HepG2 (cell line): Measurements from ENCODE around the gene TIFAB. TPM values are rescaled to one million over a fixed set of nuclear protein-coding genes. Genes with fewer than 3 reads are reported as not detected.
A peak's percentile ranks its signal among the peaks of the same experiment; 100 is the strongest.

ENCODE experiments used
- KDM2A ChIP-seq: sonication (generic); formaldehyde crosslinking; IDR thresholded peaks from 2 replicates; pipeline ENCODE4 v1.4.0; 2020; ENCODE audit warnings: low read depth, missing genetic modification reagents, borderline replicate concordance
- LCORL ChIP-seq, 2 experiments: fragments of 450-650 bp in 1 of 2; sonication (generic) in 1 of 2; formaldehyde crosslinking in 1 of 2; IDR thresholded peaks; 2 replicates each; pipeline versions ENCODE4 v1.5.0 to v1.6.1; 2017 to 2020; ENCODE audit warnings: antibody characterized with exemption in 1 of 2, missing genetic modification reagents in 1 of 2
- MTA1 ChIP-seq: sonication (generic); formaldehyde crosslinking; IDR thresholded peaks from 2 replicates; pipeline ENCODE4 v1.4.0; 2020; ENCODE audit warnings: missing genetic modification reagents, mild to moderate bottlenecking, borderline replicate concordance
- NR2F2 ChIP-seq: IDR thresholded peaks from 2 replicates; pipeline ENCODE4 v1.6.1; 2012; ENCODE audit warnings: low read depth, inconsistent platforms, borderline replicate concordance
- POLR2AphosphoS2 ChIP-seq: IDR thresholded peaks from 2 replicates; pipeline ENCODE4 v1.6.1; 2011; ENCODE audit warnings: low read depth, low read length, improper control_type of control experiment
- POLR2AphosphoS5 ChIP-seq: IDR thresholded peaks from 2 replicates; pipeline ENCODE4 v1.6.1; 2012; ENCODE audit warnings: low read depth, low read length
- ZFY ChIP-seq: sonication (generic); formaldehyde crosslinking; IDR thresholded peaks from 2 replicates; pipeline ENCODE4 v1.4.0; 2020; ENCODE audit warnings: missing genetic modification reagents
- ZNF564 ChIP-seq: sonication (generic); formaldehyde crosslinking; IDR thresholded peaks from 2 replicates; pipeline ENCODE4 v1.8.1; 2023; ENCODE audit warnings: mild to moderate bottlenecking, missing genetic modification reagents
- ZNF747 ChIP-seq: sonication (generic); formaldehyde crosslinking; IDR thresholded peaks from 2 replicates; pipeline ENCODE4 v1.8.1; 2023; ENCODE audit warnings: missing genetic modification reagents, mild to moderate bottlenecking, borderline replicate concordance
- ZNF761 ChIP-seq: sonication (generic); formaldehyde crosslinking; conservative IDR thresholded peaks from 2 replicates; pipeline ENCODE4 v1.4.0; 2020; ENCODE audit warnings: mild to moderate bottlenecking, missing genetic modification reagents
- polyA plus RNA-seq, 8 experiments: library from polyadenylated mRNA; depleted of rRNA in 3 of 8; stranded (reverse) in 7 of 8; unstranded in 1 of 8; fragments of >200 nt; fragmentation: Illumina TruSeq in 4 of 8; extraction: Trizol in 4 of 8; gene quantifications; 2 replicates each; pipeline versions ENCODE4 v1.2.1 to v1.2.3, GENCODE V29; 2011 to 2016; ENCODE audit warnings: low read depth in 4 of 8, missing spikeins in 1 of 8, mixed read lengths in 1 of 8; ENCODE audit not compliant: insufficient read depth in 1 of 8
- total RNA-seq, 5 experiments: library from RNA; depleted of rRNA; stranded (reverse); fragments of >200 nt; fragmentation: Illumina TruSeq; extraction: Trizol; gene quantifications; 2 replicates each; pipeline ENCODE4 v1.2.3, GENCODE V29; 2016; ENCODE audit warnings: low read depth in 1 of 5
- TF ChIP-seq, protein P1 (sequence below): sonication (generic); formaldehyde crosslinking; IDR thresholded peaks from 2 replicates; pipeline ENCODE4 v1.4.0; 2020; ENCODE audit warnings: missing genetic modification reagents
- TF ChIP-seq, protein P2 (sequence below): IDR thresholded peaks from 2 replicates; pipeline ENCODE4 v1.6.1; 2016; ENCODE audit warnings: mild to moderate bottlenecking, missing biosample characterization, missing genetic modification reagents
- TF ChIP-seq, protein P3 (sequence below): sonication (generic); formaldehyde crosslinking; IDR thresholded peaks from 2 replicates; pipeline ENCODE4 v1.9.0; 2021; ENCODE audit warnings: missing genetic modification reagents, borderline replicate concordance
- TF ChIP-seq, protein P4 (sequence below): sonication (generic); formaldehyde crosslinking; IDR thresholded peaks from 2 replicates; pipeline ENCODE4 v1.5.1; 2020; ENCODE audit warnings: mild to moderate bottlenecking, missing genetic modification reagents
- TF ChIP-seq, protein P5 (sequence below): sonication (generic); formaldehyde crosslinking; IDR thresholded peaks from 2 replicates; pipeline ENCODE4; 2020; ENCODE audit warnings: missing genetic modification reagents, mild to moderate bottlenecking, borderline replicate concordance

Gene TIFAB
- total and polyA plus RNA-seq, 2 of the 13 experiments (the other 11 are each of a cell fraction or from before 2014, with no cell fraction given), result not detected

DNA sequence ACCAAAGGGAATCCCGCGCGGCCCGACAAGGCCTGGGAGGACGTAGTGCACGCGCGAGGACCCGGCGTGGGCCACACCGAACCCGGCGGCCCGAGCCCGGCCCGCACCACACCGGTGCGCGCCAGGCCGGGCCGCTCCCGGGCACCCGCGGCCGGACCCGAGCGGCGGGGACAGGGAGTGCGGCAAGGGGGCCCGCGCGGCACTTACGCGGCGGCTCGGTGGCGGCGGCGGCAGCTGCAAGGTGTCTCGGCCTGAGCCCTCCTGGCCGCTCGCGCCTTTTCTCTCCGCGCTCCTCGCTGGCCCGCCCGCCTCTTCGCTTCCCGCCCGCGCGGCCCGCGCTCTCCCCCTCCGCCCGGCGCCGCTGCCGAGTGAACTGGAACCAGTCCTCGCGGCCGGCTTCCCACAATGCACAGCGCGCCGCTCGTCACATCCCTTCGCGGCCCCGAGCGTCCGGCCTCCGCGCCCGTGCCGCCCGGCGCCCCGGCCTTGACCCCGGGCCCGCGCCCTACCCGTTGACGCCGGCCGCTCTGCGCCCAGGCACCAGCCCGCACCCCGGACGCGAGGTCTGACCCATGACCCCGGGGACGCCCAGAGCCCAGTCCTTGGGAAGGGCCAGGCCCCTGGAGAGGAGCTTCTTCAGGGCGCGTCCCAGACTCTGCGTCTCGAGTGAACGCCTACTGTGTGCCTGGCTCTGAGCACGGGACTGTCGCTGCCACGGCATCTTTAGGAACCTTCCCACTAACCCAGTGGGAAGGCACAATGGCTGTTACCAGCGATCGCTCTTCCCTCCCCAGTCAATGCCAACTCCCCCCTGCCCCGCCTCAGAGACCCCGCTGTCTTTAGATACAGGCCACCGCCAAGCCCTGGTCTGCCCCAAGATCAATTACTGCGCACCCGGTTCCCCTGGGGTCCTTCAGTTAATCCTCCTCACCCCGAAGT, 53.0 kb downstream of the TIFAB start, which contains the start of gene MACROH2A1 (continued):
- TF ChIP-seq ZNF747 (CRISPR knock-in tag) (no peak), ZNF564 (CRISPR knock-in tag) (peak; percentile 79), ZFY (peak; percentile 95), POLR2AphosphoS5 (peak; percentile 61), NR2F2 (peak; percentile 67; the same call in 1 of the 2 replicates), LCORL (IDR thresholded peaks at IDR 0.05) (no peak), LCORL (CRISPR knock-in tag; IDR thresholded peaks at IDR 0.05) (peak; percentile 23; the same call in 1 of the 2 replicates), MTA1 (peak; percentile 38; the same call in 1 of the 2 replicates), ZNF761 (no peak), POLR2AphosphoS2 (no peak), KDM2A (CRISPR knock-in tag) (peak; percentile 77)
- TF ChIP-seq, protein P1, sequence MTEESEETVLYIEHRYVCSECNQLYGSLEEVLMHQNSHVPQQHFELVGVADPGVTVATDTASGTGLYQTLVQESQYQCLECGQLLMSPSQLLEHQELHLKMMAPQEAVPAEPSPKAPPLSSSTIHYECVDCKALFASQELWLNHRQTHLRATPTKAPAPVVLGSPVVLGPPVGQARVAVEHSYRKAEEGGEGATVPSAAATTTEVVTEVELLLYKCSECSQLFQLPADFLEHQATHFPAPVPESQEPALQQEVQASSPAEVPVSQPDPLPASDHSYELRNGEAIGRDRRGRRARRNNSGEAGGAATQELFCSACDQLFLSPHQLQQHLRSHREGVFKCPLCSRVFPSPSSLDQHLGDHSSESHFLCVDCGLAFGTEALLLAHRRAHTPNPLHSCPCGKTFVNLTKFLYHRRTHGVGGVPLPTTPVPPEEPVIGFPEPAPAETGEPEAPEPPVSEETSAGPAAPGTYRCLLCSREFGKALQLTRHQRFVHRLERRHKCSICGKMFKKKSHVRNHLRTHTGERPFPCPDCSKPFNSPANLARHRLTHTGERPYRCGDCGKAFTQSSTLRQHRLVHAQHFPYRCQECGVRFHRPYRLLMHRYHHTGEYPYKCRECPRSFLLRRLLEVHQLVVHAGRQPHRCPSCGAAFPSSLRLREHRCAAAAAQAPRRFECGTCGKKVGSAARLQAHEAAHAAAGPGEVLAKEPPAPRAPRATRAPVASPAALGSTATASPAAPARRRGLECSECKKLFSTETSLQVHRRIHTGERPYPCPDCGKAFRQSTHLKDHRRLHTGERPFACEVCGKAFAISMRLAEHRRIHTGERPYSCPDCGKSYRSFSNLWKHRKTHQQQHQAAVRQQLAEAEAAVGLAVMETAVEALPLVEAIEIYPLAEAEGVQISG (CRISPR knock-in tag), result peak; percentile 86
- TF ChIP-seq, protein P2, sequence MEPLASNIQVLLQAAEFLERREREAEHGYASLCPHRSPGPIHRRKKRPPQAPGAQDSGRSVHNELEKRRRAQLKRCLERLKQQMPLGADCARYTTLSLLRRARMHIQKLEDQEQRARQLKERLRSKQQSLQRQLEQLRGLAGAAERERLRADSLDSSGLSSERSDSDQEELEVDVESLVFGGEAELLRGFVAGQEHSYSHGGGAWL, result no peak
- TF ChIP-seq, protein P3, sequence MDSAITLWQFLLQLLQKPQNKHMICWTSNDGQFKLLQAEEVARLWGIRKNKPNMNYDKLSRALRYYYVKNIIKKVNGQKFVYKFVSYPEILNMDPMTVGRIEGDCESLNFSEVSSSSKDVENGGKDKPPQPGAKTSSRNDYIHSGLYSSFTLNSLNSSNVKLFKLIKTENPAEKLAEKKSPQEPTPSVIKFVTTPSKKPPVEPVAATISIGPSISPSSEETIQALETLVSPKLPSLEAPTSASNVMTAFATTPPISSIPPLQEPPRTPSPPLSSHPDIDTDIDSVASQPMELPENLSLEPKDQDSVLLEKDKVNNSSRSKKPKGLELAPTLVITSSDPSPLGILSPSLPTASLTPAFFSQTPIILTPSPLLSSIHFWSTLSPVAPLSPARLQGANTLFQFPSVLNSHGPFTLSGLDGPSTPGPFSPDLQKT, result no peak
- TF ChIP-seq, protein P4, sequence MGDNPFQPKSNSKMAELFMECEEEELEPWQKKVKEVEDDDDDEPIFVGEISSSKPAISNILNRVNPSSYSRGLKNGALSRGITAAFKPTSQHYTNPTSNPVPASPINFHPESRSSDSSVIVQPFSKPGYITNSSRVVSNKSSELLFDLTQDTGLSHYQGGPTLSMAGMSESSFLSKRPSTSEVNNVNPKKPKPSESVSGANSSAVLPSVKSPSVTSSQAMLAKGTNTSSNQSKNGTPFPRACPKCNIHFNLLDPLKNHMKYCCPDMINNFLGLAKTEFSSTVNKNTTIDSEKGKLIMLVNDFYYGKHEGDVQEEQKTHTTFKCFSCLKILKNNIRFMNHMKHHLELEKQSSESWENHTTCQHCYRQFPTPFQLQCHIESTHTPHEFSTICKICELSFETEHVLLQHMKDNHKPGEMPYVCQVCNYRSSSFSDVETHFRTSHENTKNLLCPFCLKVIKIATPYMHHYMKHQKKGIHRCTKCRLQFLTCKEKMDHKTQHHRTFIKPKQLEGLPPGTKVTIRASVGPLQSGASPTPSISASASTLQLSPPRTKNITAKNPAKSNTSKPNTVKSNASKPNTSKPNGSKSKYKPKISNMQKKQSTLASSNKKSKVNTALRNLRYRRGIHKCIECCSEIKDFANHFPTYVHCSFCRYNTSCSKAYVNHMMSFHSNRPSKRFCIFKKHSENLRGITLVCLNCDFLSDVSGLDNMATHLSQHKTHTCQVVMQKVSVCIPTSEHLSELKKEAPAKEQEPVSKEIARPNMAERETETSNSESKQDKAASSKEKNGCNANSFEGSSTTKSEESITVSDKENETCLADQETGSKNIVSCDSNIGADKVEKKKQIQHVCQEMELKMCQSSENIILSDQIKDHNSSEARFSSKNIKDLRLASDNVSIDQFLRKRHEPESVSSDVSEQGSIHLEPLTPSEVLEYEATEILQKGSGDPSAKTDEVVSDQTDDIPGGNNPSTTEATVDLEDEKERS, result no peak
- TF ChIP-seq, protein P5, sequence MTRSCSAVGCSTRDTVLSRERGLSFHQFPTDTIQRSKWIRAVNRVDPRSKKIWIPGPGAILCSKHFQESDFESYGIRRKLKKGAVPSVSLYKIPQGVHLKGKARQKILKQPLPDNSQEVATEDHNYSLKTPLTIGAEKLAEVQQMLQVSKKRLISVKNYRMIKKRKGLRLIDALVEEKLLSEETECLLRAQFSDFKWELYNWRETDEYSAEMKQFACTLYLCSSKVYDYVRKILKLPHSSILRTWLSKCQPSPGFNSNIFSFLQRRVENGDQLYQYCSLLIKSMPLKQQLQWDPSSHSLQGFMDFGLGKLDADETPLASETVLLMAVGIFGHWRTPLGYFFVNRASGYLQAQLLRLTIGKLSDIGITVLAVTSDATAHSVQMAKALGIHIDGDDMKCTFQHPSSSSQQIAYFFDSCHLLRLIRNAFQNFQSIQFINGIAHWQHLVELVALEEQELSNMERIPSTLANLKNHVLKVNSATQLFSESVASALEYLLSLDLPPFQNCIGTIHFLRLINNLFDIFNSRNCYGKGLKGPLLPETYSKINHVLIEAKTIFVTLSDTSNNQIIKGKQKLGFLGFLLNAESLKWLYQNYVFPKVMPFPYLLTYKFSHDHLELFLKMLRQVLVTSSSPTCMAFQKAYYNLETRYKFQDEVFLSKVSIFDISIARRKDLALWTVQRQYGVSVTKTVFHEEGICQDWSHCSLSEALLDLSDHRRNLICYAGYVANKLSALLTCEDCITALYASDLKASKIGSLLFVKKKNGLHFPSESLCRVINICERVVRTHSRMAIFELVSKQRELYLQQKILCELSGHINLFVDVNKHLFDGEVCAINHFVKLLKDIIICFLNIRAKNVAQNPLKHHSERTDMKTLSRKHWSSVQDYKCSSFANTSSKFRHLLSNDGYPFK (CRISPR knock-in tag), result 0 out of 2 replicates have a peak, but pooled peaks have one; percentile 31
